ENCODE measurements around the gene NFIC. TPM values are rescaled to one million over a fixed set of nuclear protein-coding genes. Genes with fewer than 3 reads are reported as not detected.
A peak's percentile ranks its signal among the peaks of the same experiment; 100 is the strongest.
"Not testable (repeated sequence)": the region's sequence is repeated elsewhere in the genome, so short reads cannot be mapped to it uniquely, and the experiment has no call there.

The NFIC gene
- total and polyA plus RNA-seq, 2 donors from 2014 or later: 20.3 to 173 TPM

GRCh38 chr19:3507371-3508120 lies 141.2 kb downstream of the NFIC start:
- peaks cover 0 to 6% (median under 1%) of the 10 kb centered on the region in 3 donors for H3K4me1 ChIP-seq (ENCODE audit: control insufficient read depth in 2 of 3, insufficient read depth in 2 of 3, low read depth in 1 of 3, low read length in 3 of 3)
- DNase-seq (peak in 4 of 5 donors; percentile 35 to 76 (median 56)), FAIRE-seq (no peak)
- TF ChIP-seq CTCF (IDR thresholded peaks at IDR 0.05; ENCODE audit: borderline replicate concordance, extremely low read depth, insufficient read depth): no peak
- intact Hi-C loops (cut with DNase I): no loop called here
- peak overlapping the region in 1 of 2 donors; percentile 51 for H3K27ac ChIP-seq (ENCODE audit: low read depth in 2 of 2, low read length in 2 of 2)
- peak overlapping the region; percentile 39 to 85 (median 46) for H3K9ac ChIP-seq (ENCODE audit: low read length in 3 of 3)
- peaks cover 0 to 10% (median 0%) of the 10 kb centered on the region in 3 donors for H3K36me3 ChIP-seq (ENCODE audit: control insufficient read depth in 2 of 3, insufficient read depth in 3 of 3, low read length in 3 of 3)
- H3K27me3 ChIP-seq (ENCODE audit: control insufficient read depth, insufficient read depth, low read length): no peaks in the 10 kb centered on the region
- H3K9me3 ChIP-seq (ENCODE audit: control insufficient read depth in 2 of 3, insufficient read depth in 1 of 3, low read length in 3 of 3): no peaks in the 10 kb centered on the region
- peak overlapping the region; percentile 61 to 72 (median 69) for H3K4me3 ChIP-seq (ENCODE audit: low read length in 3 of 3)

GRCh38 chr19:3508121-3508661 lies 141.8 kb downstream of the NFIC start:
- H3K36me3 ChIP-seq (ENCODE audit: control insufficient read depth in 2 of 3, insufficient read depth in 3 of 3, low read length in 3 of 3); DNase-seq; H3K9ac ChIP-seq (ENCODE audit: low read length in 3 of 3); H3K4me1 ChIP-seq (ENCODE audit: control insufficient read depth in 2 of 3, insufficient read depth in 2 of 3, low read depth in 1 of 3, low read length in 3 of 3); H3K27me3 ChIP-seq (ENCODE audit: control insufficient read depth, insufficient read depth, low read length); H3K9me3 ChIP-seq (ENCODE audit: control insufficient read depth in 2 of 3, insufficient read depth in 1 of 3, low read length in 3 of 3); FAIRE-seq; H3K4me3 ChIP-seq (ENCODE audit: low read length in 3 of 3); H3K27ac ChIP-seq (ENCODE audit: low read depth in 2 of 2, low read length in 2 of 2); intact Hi-C loops (cut with DNase I): not testable (repeated sequence)

- FAIRE-seq: no peak
- Histone ChIP-seq H3K9me3 (ENCODE audit: control insufficient read depth in 2 of 3, insufficient read depth in 1 of 3, low read length in 3 of 3) (no peaks in the 10 kb centered on the region), H3K9ac (ENCODE audit: low read length in 3 of 3) (no peak overlapping the region), H3K27me3 (ENCODE audit: control insufficient read depth, insufficient read depth, low read length) (no peaks in the 10 kb centered on the region), H3K4me3 (ENCODE audit: low read length in 3 of 3) (no peak overlapping the region), H3K4me1 (ENCODE audit: control insufficient read depth in 2 of 3, insufficient read depth in 2 of 3, low read depth in 1 of 3, low read length in 3 of 3) (peaks cover 0 to 12% (median 7%) of the 10 kb centered on the region in 3 donors), H3K27ac (ENCODE audit: low read depth in 2 of 2, low read length in 2 of 2) (no peak overlapping the region), H3K36me3 (ENCODE audit: control insufficient read depth in 2 of 3, insufficient read depth in 3 of 3, low read length in 3 of 3) (peaks cover 0 to 10% (median 0%) of the 10 kb centered on the region in 3 donors)
- no peak for TF ChIP-seq CTCF (IDR thresholded peaks at IDR 0.05; ENCODE audit: borderline replicate concordance, extremely low read depth, insufficient read depth)
- DNase-seq: no peak
- intact Hi-C loops (cut with DNase I): no loop called here
These were observed 142.6 kb downstream of the NFIC start for GRCh38 chr19:3508771-3509535.

GRCh38 chr19:3509566-3509989 lies 143.2 kb downstream of the NFIC start:
- Histone ChIP-seq H3K9ac (ENCODE audit: low read length in 3 of 3) (no peak overlapping the region), H3K4me1 (ENCODE audit: control insufficient read depth in 2 of 3, insufficient read depth in 2 of 3, low read depth in 1 of 3, low read length in 3 of 3) (peaks cover 0 to 12% (median 7%) of the 10 kb centered on the region in 3 donors), H3K4me3 (ENCODE audit: low read length in 3 of 3) (no peak overlapping the region), H3K36me3 (ENCODE audit: control insufficient read depth in 2 of 3, insufficient read depth in 3 of 3, low read length in 3 of 3) (peaks cover 0 to 10% (median 0%) of the 10 kb centered on the region in 3 donors), H3K9me3 (ENCODE audit: control insufficient read depth in 2 of 3, insufficient read depth in 1 of 3, low read length in 3 of 3) (no peaks in the 10 kb centered on the region), H3K27me3 (ENCODE audit: control insufficient read depth, insufficient read depth, low read length) (no peaks in the 10 kb centered on the region), H3K27ac (ENCODE audit: low read depth in 2 of 2, low read length in 2 of 2) (no peak overlapping the region)
- DNase-seq (no peak), FAIRE-seq (no peak)
- no peak for TF ChIP-seq CTCF (IDR thresholded peaks at IDR 0.05; ENCODE audit: borderline replicate concordance, extremely low read depth, insufficient read depth)
- intact Hi-C loops (cut with DNase I): no loop called here

Measured in kidney (tissue), 14 donors.